Stimulated activated CD8-positive, alpha-beta memory T cell treated with anti-CD3 and anti-CD28 coated beads, Interleukin-4, amount 100 ng/mL, for 4 hours (primary cell): ENCODE results near the gene FAM118A.
"Not testable (repeated sequence)": the region's sequence is repeated elsewhere in the genome, so short reads cannot be mapped to it uniquely, and the experiment has no call there.

Source experiments
- DNase-seq, 2 donors: peaks; one replicate each; pipeline ENCODE4 v3.0.0-alpha.2; 2020; ENCODE audit warnings: low read depth in 2 of 2, low spot score in 1 of 2

Gene FAM118A

DNA sequence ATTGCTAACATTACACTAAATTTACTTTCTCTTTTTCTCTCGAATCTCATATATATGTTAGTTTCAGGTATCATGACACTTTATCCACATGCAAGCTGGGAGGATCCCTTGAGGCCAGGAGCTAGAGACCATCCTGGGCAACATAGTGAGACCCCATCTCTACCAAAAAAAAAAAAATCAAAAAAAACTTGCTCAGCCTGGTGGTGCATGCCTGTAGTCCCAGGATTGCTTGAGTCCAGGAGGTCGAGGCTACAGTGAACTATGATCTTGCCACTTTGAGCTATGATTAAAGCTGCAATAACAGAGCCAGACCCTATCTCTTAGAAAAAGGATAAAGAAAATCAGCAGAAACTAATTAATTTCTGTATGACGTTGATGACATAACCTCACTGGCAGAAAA, 28.7 kb upstream of the FAM118A start:
- no peak for DNase-seq

DNA sequence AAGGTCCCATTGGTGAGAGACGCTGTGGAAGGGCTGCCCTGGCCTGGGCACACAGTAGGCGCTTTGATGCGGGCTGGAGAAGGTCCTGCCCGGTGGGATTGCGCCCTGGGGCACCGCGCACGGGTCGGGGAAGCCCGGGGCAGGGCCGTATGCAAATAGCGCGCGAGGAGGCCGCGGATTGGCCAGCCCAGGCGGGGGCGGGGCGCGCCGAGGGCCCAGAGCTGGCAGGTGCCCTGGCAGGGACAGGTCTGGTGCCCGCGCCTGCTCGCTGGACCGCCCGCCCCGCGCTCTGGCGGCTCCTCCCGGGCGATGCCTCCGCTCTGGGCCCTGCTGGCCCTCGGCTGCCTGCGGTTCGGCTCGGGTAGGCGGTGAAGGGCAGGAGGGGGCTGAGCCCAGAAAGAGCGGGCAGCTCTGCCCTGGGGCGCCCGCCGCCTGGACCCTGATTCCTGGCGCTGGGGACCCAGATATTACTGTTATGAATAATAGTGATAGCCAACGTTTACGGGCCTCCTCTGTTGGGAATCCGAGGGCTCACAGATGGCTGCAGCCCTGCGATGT, 24.9 kb upstream of the FAM118A start, which contains the start of gene UPK3A:
Gene UPK3A, plus strand, starts transcription at position 245 of the 558 bp plus-strand sequence. Its CDS starts 65 bp downstream, at position 310.
- DNase-seq, result peak in 1 of 2 donors; percentile 36

DNA sequence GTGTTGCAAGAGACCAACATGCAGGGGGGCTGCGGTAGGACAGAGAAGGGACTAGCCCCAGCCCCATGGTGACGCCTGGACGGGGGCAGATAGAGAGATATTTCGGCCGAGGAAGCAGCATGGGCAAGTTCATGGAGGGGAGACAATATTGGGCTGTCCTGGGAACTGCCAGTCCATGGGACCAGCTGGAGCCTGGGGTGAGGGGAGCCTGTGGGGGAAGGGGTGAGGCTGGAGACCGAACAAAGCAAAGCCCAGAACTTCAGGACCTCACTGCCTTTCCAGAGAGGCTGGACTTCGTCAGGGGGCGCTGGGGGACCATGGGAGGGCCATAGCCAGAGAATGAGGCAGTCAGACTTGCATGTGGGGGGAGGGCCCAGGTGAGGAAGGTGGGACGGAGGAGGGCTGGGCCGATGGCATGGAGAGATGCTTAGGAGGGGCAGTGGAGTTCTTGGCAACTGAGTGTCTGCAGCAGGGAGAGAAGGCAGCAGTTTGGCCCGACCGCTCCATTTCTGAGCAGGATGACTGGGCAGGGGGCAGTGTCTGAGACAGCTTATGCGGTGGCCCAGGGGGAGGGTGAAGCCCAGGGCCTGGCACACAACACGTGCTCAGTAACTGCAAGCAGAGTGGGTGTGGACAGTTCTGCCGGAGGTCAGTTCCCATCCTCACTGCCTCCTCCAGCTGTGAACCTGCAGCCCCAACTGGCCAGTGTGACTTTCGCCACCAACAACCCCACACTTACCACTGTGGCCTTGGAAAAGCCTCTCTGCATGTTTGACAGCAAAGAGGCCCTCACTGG, 24.3 kb upstream of the FAM118A start:
- DNase-seq, result no peak

DNA sequence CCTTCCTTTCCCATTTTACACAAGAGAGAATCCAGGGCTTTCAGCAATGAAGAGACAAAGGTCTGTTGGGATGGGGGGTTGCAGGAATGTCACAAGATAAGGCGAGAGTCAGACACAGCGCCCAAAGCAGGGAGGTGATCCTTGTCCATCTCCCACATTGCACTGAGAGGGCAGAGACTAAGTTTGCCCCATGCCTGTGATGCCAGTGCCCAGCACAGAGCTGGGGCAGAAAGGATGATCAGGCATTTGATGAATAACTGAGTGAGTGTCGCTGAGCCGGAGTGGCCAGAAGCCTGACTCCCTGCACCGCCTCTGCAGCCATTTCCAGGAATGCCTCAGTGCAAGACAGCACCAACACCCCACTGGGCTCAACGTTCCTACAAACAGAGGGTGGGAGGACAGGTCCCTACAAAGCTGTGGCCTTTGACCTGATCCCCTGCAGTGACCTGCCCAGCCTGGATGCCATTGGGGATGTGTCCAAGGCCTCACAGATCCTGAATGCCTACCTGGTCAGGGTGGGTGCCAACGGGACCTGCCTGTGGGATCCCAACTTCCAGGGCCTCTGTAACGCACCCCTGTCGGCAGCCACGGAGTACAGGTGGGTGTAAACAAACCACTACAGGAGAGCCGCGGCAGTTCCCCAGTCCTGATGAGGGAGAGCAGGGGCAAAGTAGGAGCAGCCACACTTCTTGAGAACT, 22.7 kb upstream of the FAM118A start:
- no peak for DNase-seq

DNA sequence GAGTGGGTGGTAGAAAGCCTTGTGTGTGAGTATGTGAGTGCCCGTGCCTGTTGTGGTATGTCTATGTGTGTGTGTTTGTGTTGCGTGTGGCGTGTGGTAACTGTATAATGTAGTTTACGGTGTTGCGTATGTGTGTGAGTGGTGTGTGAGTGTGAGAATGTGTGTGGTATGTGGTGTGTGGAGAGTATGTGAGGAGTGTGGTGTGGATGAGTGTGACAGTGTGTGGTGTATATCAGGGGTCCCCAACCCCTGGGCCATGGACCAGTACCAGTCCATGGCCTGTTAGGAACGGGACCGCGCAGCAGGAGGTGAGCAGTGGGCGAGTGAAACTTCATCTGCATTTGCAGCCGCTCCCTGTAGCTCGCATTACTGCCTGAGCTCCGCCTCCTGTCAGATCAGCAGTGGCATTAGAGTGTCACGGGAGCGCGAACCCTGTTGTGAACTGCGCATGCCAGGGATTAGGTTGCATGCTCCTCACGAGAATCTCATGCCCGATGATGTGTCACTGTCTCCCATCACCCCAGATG, 19.3 kb upstream of the FAM118A start:
- DNase-seq, result no peak

DNA sequence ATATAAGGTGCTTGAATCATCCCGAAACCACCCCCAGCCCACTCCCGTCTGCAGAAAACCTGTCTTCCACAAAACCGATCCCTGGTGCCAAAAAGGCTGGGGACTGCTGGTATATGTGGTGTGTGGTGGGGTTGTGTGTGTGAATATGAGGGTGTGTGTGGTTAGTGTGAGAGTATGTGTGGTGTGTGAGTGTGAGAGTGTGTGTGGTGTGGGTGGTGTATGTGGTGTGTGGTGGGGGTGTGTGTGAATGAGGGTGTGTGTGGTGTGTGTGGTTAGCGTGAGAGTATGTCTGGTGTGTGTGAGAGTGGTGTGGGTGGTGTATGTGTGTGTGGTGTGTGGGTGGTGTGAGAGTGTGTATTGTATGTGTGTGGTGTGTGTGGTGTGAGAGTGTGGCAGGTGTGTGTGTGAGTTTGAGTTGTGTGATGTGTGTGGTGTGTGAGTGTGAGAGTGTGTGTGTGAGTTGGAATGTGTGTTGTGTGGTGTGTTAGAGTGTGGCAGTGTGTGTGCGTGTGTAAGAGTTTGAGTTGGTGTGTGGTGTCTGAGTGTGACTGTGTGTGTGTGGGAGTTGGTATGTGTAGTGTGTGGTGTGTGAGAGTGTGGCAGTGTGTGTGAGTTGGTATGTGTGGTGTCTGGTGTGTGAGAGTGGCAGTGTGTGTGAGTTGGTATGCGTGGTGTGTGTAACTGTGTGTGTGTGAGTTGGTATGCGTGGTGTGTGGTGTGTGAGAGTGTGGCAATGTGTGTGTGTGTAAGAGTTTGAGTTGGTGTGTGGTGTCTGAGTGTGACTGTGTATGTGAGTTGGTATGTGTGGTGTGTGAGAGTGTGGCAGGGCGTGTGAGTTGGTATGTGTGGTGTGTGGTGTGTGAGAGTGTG, 18.4 kb upstream of the FAM118A start:
- DNase-seq, result no peak

DNA sequence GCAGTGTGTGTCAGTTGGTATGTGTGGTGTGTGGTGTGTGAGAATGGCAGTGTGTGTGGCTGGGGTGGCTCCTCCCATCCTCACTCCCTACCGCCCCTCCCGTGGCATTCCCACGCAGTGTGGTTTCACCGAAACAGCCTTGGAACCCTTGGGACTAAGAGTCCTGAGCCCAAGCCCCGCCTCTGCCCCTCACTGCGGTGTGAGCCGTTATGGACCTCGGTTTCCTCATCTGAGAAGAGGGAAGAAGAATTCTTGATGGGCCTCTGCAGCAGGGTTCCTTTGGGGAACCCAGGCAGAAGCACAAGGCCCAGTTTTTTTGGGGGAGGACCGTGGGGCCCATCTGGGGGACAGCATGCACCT, 17.8 kb upstream of the FAM118A start:
- no peak for DNase-seq

DNA sequence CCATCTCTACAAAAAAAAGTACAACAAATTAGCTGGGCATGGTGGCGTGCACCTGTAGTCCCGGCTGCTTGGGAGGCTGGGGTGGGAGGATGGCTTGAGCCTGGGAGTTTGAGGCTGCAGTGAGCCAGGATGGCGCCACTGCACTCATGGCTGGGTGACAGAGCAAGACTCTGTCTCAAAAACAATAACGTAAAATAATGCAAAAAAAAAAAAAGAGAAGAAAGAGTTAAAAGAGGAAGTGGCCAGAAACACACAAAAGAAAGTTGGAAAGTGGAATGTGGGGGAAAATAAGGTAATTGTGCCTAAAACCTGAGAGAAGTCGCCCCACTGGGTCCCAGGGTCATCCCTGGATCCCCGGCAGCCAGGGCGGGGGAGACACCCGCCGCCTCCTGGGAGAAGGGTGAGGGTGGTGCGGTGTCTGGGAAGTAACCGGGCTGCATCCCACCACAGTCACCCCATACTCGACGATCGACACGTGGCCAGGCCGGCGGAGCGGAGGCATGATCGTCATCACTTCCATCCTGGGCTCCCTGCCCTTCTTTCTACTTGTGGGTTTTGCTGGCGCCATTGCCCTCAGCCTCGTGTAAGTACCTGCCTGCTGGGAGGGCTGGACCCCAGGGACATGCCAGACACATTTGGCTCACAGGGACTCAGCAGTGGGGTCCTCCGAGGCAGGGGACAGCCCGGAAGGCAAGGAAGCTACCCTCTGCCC, 16.8 kb upstream of the FAM118A start:
- DNase-seq, result no peak

DNA sequence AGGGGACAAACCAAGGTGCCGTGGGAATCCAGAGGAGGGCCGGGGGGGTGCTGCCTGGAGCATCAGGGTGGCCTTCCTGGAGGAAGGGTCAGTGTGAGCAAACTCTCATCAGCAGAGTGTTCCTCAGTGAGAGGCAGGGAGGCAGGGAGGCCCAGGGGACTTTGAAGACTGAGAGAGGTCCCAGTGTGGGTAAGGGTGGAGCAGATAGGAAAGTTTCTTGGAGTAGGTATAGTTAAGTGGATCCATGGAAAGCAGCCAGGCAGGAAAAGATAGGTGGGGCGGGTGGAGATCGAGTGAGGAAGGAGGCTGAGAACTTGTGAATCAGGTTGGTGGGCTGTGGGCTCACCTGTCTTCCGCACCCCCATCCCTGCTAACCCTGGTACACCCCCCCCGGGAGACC, 15.7 kb upstream of the FAM118A start:
- DNase-seq, result no peak

DNA sequence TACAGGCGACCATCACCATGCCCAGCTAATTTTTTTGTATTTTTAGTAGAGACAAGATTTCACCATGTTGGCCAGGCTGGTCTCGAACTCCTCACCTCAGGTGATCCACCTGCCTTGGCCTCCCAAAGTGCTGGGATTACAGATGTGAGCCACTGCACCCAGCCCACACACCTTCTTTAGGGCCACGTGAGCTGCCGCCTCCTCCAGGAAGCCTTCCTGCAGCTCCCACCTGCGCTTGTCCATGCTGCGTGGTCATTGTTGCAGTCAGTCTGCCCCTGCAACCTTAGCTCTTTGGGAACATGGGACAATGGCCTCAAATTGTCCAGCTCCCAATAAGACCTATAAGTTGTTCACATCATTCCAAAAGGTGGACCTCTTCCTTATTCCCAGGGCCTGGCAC, 14.7 kb upstream of the FAM118A start:
- not testable (repeated sequence) for DNase-seq

DNA sequence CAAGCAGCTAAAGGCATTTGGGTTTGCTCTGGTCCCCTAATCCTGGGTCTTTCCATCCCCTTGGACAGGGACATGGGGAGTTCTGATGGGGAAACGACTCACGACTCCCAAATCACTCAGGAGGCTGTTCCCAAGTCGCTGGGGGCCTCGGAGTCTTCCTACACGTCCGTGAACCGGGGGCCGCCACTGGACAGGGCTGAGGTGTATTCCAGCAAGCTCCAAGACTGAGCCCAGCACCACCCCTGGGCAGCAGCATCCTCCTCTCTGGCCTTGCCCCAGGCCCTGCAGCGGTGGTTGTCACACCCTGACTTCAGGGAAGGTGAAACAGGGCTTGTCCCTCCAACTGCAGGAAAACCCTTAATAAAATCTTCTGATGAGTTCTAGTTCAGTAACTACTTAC, 14.2 kb upstream of the FAM118A start:
- no peak for DNase-seq

DNA sequence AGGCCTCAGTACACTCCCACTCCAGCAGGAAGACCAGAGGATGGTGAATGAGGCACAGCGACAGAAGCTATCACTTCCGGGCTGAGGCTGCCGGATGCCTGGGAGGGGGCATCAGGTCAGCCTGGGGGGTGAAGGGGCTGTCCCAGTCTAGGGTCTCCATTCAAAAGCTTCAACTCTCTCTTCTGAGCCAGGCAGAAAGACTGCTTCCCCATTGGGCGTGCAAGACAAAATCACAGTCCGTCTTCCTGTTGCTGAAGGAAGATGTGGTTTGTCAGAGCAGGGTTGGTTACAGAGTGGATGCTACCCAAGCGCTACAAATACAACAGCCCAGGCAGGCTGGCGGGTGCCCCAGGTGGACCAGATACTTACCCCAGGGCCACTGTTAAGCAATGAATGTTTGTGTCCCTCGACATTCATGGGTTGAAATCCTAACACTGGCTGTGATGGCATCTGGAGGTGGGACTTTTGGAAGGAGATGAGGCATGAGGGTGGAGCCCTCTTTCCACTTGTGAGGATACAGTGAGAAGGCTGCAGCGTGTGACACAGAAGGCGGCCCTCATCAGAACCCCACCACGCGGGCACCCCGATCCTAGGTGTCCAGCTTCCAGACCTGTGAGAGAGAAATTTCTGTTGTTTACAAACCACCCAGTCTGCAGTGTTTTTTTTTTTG, 13.0 kb upstream of the FAM118A start:
- DNase-seq, result no peak

DNA sequence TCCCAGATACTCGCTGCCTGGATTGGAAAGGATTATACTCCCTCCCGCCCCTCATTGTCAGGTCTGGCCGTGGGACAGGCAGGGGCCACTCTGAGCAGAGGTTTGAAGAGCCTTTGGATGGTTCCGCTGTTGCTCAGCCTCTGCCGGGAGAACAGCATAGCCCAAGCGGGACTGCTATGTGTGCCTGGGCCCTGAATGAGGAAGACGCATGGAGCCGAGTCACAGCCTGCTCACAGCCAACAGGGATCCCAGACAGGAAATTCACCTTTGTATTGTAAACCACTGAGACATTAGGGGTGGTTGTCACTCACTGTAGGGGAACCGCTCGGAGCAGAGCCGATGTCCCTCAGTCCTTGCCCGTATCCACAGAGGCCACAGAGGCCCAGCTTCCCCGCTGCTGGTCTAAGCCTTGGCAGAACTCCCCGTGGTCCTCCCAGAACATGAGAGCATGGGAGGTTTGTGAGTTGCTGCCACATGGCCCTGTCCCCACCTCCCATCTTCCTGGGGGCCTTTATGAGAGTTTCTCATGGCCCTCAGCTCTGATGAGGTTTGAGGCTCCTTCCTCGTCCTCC, 10.7 kb upstream of the FAM118A start:
- no peak for DNase-seq

DNA sequence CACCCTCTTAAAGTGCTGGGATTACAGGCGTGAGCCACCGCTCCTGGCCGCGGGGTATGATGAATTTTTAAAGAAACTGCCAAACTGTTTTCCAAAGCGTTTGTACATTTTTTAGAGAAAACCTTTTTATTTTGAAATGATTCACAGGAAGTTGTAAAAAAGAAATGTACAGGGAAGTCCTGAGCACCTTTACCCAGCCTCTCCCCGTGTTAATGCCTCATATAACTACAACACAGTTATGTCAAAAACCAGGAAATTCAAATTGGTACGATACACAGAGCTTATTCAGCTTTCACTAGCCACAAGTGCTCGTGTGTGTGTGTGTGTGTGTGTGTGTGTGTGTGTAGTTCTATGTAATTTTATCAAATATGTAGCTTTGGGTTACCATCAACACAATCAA, 7.0 kb upstream of the FAM118A start:
- no peak for DNase-seq

DNA sequence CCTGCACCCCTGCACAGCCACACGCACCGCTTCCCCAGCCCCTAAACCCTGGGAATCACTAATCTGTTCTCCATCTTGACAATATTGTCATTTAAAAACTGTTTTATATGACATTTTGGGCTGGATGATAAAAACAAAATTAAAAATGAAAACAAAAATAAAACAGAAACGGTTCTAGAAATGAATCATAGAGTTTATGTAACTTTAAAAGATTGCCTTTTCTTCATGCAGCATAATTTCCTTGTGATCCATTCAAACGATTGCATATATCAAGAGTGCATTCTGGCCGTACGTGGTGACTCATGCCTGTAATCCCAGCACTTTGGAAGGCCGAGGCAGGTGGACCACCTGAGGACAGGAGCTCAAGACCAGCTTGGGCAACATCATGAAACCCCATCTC, 6.6 kb upstream of the FAM118A start:
- DNase-seq, result no peak

DNA sequence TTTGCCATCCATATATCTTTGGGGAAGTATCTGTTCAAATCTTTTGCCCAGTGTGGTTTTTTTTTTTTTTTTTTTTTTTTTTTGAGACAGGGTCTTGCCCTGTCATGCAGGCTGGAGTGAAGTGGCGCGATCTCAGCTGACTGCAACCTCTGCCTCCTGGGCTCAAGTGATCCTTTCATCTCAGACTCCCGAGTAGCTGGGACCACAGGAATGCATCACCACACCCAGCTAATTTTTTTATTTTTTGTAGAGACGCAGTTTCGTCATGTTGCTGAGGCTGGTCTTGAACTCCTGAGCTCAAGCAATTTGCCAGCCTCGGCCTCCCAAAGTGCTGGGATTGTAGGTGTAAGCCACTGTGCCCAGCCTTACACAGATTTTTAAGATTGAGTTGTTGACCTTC, 4.8 kb upstream of the FAM118A start:
- DNase-seq, result no peak

DNA sequence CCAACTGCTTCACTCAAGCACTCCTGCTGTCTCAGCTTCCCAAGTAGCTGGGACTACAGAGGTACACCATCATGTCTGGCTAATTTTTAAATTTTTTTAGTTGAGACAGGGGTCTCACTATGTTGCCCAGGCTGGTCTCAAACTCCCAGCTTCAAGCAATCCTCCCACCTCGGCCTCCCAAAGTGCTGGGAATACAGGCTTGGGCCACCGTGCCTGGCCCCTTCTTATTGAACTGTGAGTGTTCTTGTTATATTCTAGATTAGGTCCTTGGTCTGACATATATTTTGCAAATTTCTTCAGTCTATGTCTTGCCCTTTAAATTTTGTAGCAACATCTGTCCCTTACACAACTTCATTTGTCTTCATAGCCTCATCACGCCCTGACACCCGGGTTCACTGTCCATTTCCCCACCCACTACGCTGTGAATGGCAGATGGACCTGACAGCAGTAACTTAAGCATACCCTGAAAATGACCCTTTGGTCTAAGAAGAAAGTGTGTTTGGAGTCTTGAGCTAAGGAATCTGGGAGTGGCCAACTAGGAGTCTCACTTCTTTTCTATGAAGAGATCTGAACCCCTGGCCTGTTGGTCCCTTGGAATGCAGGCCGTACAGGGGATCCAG, 4.2 kb upstream of the FAM118A start:
- no peak for DNase-seq

DNA sequence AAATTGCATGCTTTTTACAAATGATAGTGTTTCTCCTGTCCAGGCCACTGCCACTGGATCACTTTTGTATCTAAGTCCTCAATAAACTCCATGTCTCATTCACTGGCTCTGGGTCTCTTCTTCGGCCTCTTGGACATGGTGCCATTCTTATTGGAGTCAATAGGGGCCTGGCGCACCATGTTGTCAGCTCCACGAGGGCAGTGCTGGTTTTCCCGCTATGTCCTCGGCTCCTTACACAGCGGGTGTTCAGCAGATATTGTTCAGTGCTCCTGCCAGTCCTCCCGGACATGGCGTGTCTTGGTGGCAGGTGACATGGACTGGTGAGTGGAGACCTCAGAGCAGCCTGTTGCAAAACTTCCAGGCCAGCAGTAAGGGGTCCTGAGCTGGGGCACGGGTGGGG, 3.6 kb upstream of the FAM118A start:
- DNase-seq, result no peak

DNA sequence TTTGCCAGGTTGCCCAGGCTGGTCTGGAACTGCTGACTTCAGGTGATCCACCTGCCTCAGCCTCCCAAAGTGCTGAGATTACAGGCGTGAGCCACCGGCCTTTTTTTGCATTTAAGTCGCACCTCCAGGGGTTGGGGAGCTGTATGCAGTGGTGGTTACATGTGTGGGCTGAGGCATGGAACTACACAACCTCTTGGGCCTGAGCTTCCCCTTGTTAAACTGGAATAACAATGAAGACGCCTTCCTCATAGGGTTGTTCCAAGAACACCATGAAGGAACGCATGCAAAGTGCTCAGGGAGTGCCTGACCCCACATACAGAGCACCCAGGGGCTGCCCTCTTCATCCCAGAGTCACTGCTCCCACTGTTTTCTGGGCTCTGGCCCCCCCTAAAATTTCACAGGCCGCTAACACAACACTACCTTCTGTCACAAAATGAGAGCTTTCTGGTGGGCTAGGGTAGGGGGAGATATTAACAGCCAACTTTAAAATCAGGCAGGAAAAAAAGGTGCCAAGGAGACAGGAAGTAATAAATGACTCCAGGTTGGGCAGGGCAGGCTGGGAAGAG, 1.3 kb upstream of the FAM118A start:
- DNase-seq, result no peak
